ENCODE measurements around the gene STK11.
A peak's percentile ranks its signal among the peaks of the same experiment; 100 is the strongest.

GRCh38 chr19:1237027-1237659 lies 31.6 kb downstream of the STK11 start:
- TF ChIP-seq CTCF (conservative IDR thresholded peaks at IDR 0.05; ENCODE audit: low read length) (no peak), EZH2phosphoT487 (IDR thresholded peaks at IDR 0.05; ENCODE audit: borderline replicate concordance, low read depth, low read length) (peak; percentile 84; the same call in 1 of the 2 replicates)
